HG02610 (cell line): ENCODE results near the gene EGFL7.

Source experiments
- ATAC-seq: cut with Tn5 transposase; IDR thresholded peaks from one replicate; pipeline ENCODE4 v1.9.1; 2021; ENCODE audit warnings: mild to moderate bottlenecking, moderate library complexity; ENCODE audit not compliant: unreplicated experiment

EGFL7 gene

GRCh38 chr9:136685216-136685615 lies 22.5 kb downstream of the EGFL7 start:
- ATAC-seq = no peak

- no peak for ATAC-seq
Measured at GRCh38 chr9:136685790-136686533, 23.2 kb downstream of the EGFL7 start.

- no peak for ATAC-seq
Measured at GRCh38 chr9:136686534-136686793, 23.7 kb downstream of the EGFL7 start.

GRCh38 chr9:136686794-136687711 lies 24.3 kb downstream of the EGFL7 start, which contains the start of gene AGPAT2:
AGPAT2 (minus strand) TSS chr9:136687457; CDS start chr9:136687357, 100 bp downstream.
- ATAC-seq = no peak

- ATAC-seq = no peak
Measured at GRCh38 chr9:136687721-136688223, 25.1 kb downstream of the EGFL7 start.

GRCh38 chr9:136688274-136689107 lies 25.8 kb downstream of the EGFL7 start:
- ATAC-seq = no peak

DNA sequence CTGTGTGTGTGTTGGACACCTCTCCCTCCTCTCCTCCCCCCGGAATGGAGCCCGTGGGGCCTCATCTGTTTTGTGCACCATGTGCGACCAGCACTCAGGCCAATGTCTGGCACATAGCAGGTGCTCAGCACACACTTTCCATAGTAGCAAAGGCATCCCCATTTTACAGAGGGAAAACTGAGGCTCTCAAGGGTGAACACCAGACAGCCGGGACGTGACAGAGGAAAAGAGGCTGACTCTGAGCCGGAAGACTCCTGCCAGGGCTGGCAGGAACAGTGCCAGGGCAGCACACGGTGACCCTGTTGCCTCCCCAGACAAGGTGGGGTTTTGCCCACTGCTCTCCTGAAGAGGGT lies 26.4 kb downstream of the EGFL7 start:
- ATAC-seq = no peak

DNA sequence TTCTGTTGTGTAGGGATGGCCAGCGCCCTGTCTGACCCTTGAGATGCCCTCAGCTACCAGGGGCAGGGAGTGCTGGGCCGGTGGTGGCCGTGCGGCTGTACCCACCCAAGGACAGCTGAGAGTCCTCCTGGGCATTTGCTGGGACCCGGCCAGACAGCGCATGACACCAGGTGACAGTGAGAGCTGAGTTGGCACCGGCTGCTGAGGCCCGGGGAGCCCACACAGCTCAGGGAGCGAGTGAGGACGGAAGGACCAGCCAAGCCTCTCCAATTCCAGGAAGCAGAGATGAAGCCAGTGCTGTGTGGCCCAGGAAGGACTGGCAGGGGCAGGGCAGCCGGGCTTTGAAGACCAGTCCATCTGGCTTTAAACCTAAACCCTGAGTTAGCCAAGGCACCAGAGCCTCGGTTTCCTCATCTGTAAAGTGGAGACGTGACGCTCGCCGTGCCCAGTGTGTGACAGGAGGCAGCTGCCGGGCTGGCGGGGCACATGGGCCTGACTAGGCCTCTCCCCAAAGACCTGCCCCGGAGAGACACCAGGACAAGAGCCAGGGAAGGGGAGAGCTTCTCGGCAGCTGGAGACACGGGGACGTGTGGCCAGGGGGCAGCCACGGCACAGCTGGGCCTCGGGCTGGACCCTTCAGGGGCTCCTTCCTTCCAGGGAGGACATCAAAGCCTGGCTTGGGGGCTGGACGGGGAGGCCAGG lies 27.5 kb downstream of the EGFL7 start:
- ATAC-seq = no peak

- ATAC-seq = no peak
Measured at GRCh38 chr9:136690806-136691261, 28.1 kb downstream of the EGFL7 start.

DNA sequence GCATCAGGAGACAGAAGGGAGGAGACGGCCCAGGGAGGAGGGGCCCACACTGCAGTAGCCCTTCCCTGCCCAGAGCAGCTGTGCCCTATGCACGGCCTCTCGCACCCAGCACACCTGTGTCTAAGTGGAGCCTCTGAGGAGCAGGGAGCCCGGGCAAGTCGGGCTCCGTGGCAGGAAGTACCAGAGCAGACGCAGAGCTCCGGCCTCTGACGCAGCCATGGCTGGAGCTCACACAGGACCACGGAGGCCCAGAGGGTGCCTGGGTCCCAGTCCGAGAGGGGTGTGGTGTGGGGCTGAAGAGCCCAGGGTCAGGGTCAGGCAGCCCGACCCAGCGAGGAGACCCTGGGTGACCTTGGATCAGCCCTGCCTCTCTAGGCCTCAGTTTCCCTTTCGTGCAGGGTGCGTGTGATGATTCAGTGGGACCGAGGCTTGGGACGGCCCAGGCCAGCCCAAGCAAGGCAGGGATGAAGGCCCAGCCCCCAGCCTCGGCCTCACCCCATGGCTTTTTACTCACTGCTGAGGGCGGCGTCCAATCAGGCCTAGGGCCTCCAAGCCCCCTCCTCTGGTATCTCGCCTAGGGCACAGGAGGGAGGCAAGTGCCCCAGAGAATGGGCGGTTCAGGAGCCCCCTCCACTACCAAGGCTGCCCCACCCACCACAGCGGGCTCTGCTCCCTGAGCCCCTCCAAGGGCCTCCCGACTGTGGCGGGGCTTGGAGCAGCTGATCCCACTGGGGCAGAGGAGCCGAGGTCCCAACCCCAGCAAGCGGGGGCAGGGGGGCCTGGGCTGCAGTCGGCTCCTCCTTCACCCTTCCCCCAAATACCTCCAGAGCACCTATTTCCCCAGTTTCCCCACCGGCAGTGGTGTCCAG lies 28.8 kb downstream of the EGFL7 start:
- ATAC-seq = no peak

GRCh38 chr9:136692185-136693134 lies 29.7 kb downstream of the EGFL7 start:
- no peak for ATAC-seq

DNA sequence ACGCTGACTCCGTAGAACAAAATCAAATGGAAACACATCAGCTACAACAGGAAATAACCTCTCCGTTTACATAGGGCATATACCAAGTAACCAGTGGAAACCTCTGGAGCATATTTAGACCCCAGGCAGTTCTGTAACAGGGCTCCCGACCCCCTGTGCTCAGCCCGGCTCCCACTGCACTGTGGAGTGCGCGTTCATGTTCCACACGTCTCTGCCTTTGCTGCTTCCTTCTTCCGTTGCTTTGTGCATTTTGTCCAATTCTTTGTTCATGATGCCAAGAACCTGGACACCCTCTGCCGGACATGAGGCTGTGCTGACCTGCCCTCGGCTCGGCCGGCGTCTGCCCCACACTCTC lies 30.4 kb downstream of the EGFL7 start:
- ATAC-seq = no peak

DNA sequence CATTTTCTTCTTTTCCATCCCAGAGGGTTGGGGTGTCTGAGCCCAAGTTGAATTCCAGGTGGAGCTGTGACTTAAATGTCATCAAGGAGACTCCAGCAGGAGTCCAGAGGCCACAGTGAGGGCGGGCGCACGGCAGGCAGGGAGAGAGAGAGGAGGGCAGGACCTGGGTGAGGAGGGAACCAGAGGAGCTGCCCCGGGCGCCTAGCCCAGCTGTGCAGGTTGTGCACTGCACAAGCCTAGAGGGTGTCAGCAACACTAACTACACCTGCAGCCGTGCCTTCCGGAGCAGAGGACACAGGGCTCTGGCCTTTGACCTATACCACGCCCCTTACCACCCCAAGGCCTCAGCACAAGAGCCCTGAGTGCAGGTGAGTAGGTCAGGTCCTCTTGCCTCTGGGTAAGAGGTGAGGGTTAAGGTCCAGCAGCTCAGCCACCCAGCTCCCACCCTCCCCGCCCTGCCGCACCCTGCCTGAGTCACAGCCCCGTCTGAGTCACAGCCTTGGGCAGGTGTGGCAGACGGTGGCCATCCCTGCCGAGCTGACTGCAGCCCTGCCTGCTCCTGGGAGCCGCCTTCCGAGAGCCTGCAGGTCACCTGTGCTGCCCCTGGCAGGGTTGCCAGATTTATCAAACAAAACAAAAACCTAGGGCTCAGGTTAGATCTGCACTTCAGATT lies 30.9 kb downstream of the EGFL7 start:
- ATAC-seq = no peak

- no peak for ATAC-seq
Measured at GRCh38 chr9:136694163-136694871, 31.6 kb downstream of the EGFL7 start.

GRCh38 chr9:136694872-136695247 lies 32.1 kb downstream of the EGFL7 start:
- no peak for ATAC-seq

DNA sequence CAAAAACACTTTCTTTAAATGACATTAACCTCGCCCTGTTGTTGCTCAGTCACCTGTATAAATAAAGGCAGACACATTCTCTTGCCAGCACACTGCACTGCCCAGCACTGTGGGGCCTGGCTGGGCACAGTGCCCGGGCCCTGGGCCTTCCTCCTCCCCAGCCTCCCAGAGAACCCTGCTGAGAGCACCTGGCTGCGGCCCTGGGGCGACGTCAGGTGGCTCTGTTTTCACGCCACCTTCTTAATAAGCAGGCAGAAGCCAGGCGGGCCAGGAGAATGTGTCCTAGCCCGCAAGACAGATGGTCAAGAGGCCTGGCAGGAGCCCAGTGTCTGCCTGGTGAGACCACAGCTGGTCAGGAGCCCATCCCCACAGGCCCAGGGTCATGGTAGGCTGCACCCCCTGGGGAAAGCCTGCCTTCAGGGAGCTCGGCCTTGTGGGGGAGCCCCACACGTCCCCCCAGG lies 32.7 kb downstream of the EGFL7 start:
- ATAC-seq = no peak

- ATAC-seq = no peak
Measured at GRCh38 chr9:136695955-136696354, 33.2 kb downstream of the EGFL7 start.
